Measurements from ENCODE around the gene ERP44.
"Not testable (repeated sequence)": the region's sequence is repeated elsewhere in the genome, so short reads cannot be mapped to it uniquely, and the experiment has no call there.

ERP44 gene

GRCh38 chr9:100064872-100065581 lies 33.8 kb downstream of the ERP44 start:
- DNase-seq: no peak

DNA sequence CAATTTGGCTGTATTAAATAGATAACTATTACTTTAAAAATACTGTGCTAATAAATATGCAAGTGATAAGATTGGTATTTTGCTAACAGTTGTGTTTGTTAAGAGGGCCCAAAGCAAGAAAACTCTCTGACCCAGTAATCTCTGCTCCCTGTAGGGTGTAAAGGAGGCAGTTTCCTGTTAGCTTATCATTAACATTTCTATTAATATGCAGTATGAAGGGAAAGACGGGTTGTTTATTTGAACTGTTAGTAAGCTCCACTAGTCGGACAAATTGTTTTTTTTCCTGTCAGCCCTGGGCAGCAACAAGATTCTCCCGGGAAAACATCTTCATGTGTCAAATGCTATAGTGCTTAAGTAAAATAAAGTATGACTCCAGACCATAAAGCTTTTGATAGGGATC lies 35.6 kb downstream of the ERP44 start:
- no peak for DNase-seq

DNA sequence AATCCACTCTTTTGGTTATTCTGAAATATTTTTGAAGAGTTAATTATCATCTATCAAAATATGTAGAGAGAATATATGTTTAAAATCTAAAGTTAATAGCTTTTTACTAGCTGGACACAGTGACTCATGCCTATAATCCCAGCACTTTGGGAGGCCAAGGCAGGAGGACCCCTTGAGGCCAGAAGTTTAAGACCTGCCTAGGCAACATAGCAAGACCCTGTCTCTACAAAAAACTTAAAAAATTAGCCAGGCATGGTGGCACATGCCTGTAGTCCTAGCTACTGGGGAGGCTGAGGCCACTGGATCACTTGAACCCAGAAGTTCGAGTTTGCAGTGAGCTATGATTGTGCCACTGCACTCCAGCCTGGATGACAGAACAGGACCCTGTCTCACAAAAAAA lies 36.1 kb downstream of the ERP44 start:
- DNase-seq: not testable (repeated sequence)

DNA sequence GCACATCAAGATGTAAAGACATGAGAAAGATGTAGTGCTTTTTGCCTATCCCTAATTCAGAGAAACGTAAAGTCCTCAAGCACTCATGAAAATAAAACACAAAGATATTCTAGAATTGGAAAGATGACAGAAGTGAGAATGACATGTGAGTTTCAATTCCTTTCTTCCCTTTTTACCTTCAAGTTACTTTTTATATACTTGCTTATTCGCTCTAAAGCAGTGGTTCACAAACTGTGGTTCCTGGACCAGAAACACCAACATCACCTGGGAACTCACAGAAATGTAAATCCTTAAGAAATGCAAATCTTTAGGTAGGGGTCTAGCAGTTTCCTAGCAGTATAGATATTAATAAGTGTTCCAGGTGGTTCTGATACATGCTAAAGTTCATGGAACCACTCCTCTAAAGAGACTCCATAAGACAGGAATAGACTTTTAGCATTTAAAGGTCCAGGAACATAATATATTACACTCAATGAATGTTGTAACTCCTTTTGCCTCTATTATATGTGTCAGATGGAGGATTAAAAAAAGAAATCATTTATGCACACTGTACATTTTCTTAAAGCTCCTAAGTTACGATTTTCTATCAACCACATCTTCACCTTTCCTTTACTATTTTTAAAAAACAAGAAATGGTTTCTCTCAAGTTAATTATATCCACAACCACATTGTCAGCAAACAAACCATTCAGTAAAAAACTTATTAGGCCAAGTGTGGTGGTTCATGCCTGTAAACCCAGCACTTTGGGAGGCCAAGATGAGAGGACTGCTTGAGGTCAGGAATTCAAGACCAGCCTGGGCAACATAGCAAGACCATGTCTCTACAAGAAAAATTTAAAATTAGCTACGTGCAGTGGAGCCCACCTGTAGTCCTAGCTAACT lies 39.9 kb downstream of the ERP44 start:
- no peak for DNase-seq

DNA sequence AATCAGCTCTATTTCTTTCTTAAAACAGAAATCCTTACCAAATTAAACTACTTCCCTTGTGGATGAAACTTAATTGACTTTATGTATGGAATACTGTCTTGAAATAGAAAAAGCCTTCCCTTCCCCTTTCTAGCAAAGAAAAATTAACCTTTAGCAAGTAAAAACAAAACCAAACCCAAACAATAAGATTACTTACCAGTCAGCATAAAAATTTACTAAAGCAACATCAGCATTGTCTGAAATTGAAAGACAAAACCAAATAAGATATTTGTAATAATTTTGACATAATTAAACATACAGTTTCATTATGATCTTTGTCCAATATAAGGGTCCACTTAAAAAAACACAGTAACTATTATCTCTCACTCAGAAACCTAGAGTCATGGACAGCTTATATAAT lies 41.2 kb downstream of the ERP44 start:
- no peak for DNase-seq

- no peak for DNase-seq
These were observed 42.2 kb downstream of the ERP44 start for GRCh38 chr9:100056561-100056960.

DNA sequence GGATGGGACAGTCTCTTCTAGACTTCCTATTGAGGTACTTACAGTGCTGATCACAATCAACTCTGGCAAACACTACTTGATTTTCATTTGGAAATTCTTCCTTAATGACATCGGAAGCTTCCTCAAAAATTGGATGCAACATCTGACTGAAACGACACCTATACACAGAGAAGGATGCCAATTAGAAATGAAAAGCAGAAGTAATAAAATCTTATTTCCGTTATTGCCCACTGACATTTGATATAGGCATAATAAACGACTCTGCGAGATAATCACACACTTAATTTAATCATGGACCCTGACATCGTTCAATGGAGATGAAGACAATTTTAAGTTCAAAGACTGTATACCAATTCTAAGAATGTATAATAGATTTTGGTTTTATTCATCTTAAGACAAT lies 46.4 kb downstream of the ERP44 start:
- DNase-seq: no peak

DNA sequence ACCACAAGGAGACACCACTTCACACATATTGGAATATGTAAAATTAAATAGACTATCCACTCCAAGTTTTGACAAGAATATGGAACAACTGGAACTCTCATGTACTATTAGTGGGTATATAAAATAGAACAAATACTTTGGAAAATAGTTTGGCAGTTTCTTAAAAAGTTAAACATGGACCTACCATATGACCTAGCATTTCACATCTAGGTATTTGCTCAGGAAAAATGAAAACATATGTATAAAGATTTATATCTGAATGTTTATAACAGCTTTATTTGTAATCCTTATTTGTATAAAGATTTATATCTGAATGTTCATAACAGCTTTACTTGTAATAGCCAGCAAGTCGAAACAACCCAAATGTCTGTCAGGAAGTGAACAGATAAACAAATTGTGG lies 49.2 kb downstream of the ERP44 start:
- DNase-seq: no peak

GRCh38 chr9:100038472-100038871 lies 60.3 kb downstream of the ERP44 start:
- no peak for DNase-seq

GRCh38 chr9:100033877-100034551 lies 64.8 kb downstream of the ERP44 start:
- DNase-seq: no peak

DNA sequence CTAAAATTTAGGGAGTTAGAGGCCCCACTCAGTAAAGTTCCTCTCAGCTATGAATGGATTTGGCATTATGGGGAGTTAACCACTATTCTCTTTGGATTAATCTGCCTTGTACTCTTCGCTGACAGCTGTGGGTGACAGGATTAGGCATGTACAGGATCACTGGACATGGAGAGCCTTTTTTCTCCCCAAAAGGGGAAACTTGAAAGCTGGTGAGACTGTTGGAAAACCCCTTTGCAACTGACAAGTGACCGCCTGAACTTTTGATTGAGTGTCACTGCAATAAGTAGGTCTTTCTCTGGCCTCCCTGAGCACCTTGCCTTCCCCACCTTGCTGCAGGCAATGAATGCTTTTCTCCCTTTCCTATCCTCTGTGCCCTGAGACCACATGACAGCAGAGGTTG lies 68.3 kb downstream of the ERP44 start:
- DNase-seq: no peak

DNA sequence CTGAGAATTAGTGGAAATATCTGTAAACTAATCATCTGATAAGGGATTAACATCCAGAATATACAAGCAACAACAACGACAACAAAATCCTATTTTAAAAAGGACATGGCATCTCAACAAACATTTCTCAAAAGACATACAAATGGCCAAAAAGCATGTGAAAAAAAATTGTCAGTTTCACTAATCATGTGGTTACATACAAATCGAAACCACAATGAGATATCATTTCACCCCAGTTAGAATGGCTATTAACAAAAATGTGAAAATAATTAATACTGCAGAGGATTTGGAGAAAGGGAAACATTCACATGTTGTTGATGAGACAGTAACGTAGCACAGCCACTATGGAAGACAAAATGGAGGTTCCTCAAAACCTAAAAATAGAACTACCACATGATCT lies 69.5 kb downstream of the ERP44 start:
- no peak for DNase-seq

GRCh38 chr9:100028201-100028784 lies 70.5 kb downstream of the ERP44 start:
- DNase-seq: peak; percentile 72

- DNase-seq: no peak
These were observed 71.3 kb downstream of the ERP44 start for GRCh38 chr9:100027543-100027942.

- no peak for DNase-seq
These were observed 76.9 kb downstream of the ERP44 start for GRCh38 chr9:100021931-100022330.

- DNase-seq: no peak
These were observed 78.5 kb downstream of the ERP44 start for GRCh38 chr9:100020121-100020795.

GRCh38 chr9:100019541-100019940 lies 79.3 kb downstream of the ERP44 start:
- no peak for DNase-seq

DNA sequence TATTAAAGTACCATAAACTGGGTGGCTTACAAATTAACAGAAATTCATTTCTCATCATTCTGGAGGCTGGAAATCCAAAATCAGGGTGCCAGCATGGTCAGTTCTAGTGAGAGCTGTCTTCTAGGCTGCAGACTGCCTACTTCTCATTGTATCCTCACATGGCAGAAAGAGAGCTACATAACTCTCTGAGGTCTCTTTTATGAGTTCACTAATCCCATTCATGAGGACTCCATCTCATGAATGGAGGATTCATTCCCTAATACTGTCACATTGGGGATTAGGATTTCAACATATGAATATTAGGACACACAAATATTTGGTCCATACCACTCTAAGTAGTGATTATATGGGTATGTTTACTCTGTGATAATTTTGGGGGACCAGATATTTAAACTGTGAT lies 84.0 kb downstream of the ERP44 start:
- DNase-seq: no peak

DNA sequence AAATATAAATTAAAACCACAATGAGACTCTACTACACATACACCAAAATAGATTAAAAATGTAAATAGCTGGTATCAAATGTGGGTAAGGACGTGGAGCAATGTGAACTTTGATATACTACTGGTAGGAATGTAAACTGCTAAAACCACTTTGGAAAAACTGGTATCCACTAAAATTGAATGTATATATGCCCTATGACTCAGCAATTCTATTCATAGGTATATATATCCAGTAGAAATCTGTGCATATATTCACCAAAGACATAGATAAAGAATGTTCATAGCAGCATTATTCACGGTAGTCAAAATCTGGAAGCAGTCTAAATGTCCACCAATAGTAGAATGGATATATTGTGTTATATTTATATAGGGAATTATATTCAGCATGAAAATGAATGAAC lies 85.2 kb downstream of the ERP44 start:
- DNase-seq: no peak

- no peak for DNase-seq
These were observed 86.5 kb downstream of the ERP44 start for GRCh38 chr9:100012279-100012678.

DNA sequence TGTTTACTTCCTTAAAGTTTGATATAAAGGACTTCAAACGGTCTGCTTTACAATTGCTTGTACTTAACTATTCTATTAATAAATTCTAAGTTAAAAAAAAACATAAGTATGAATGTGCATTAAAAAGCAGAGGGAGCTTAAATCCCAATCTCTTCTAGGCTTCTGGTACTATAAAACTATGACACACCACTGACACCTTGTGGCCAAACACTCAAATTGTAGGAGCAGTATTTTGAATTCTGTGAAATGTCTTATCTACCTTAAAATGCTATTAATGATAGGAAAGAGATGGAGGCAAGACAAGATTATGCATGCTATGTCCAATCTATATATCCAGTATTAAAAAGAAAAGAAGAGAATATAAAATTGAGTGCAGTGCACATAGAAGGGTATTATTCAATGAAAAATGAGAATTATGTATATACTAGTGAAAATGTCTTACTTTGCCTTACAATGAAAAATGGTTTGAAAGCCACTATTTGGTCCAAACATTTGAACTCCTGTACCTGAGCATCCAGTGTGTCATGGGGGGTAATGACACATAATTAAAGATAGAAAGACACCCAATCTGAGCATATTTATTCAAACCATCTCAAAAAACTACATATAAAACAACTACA lies 87.6 kb downstream of the ERP44 start:
- peak; percentile 68 for DNase-seq

- DNase-seq: no peak
These were observed 99.0 kb downstream of the ERP44 start for GRCh38 chr9:99999797-100000196.
